Measurements from ENCODE around the gene PLEKHN1. TPM values are rescaled to one million over a fixed set of nuclear protein-coding genes. Genes with fewer than 3 reads are reported as not detected.

PLEKHN1 gene
- total RNA-seq, 1 experiment from 2014 or later: 9.1 TPM

- intact Hi-C loops (cut with micrococcal nuclease; ENCODE audit: unreplicated experiment): no loop called here
- H3K4me1 ChIP-seq (replicated peaks; ENCODE audit: insufficient read depth): peaks cover 42% of the 10 kb centered on the region
Measured at GRCh38 chr1:935751-936231, 30.5 kb upstream of the PLEKHN1 start.

GRCh38 chr1:936348-937264 lies 29.7 kb upstream of the PLEKHN1 start:
- ChIA-PET POLR2A (ENCODE audit: unreplicated experiment) (no interaction called here), CTCF (no interaction called here)
- Histone ChIP-seq H3K27me3 (ENCODE audit: insufficient read depth, low read depth) (peaks cover 32% of the 10 kb centered on the region), H2AFZ (no peak overlapping the region), H3K4me3 (no peak overlapping the region), H3F3A (ENCODE audit: insufficient read depth, low read depth) (peaks cover 43% of the 10 kb centered on the region), H3K27ac (no peak overlapping the region), H3K4me1 (replicated peaks; ENCODE audit: insufficient read depth) (peaks cover 49% of the 10 kb centered on the region), H4K20me1 (ENCODE audit: insufficient read depth) (no peaks in the 10 kb centered on the region; the same call in 1 of the 2 replicates), H3K9me2 (ENCODE audit: insufficient read depth) (no peaks in the 10 kb centered on the region), H3K4me2 (no peak overlapping the region), H3K79me2 (ENCODE audit: low read depth) (no peaks in the 10 kb centered on the region), H3K9me3 (ENCODE audit: insufficient read depth, low read depth) (no peaks in the 10 kb centered on the region), H3K36me3 (ENCODE audit: low read depth) (no peaks in the 10 kb centered on the region)
- no TSS peak for BruUV-seq (replicated peaks)
- DNase-seq: no peak
- intact Hi-C loops (cut with micrococcal nuclease; ENCODE audit: unreplicated experiment): no loop called here
- no peak for TF ChIP-seq EZH2 (IDR thresholded peaks at IDR 0.05; ENCODE audit: low read depth)
- no peak for TF ChIP-seq CTCF (conservative IDR thresholded peaks at IDR 0.05)

More at GRCh38 chr1:935751-936231, 30.5 kb upstream of the PLEKHN1 start:
- Histone ChIP-seq H2AFZ (no peak overlapping the region), H3K4me2 (no peak overlapping the region), H3K36me3 (ENCODE audit: low read depth) (no peaks in the 10 kb centered on the region), H3K9me3 (ENCODE audit: insufficient read depth, low read depth) (no peaks in the 10 kb centered on the region), H3F3A (ENCODE audit: insufficient read depth, low read depth) (peaks cover 38% of the 10 kb centered on the region), H4K20me1 (ENCODE audit: insufficient read depth) (no peaks in the 10 kb centered on the region; the same call in 1 of the 2 replicates), H3K4me3 (no peak overlapping the region), H3K9me2 (ENCODE audit: insufficient read depth) (no peaks in the 10 kb centered on the region), H3K27me3 (ENCODE audit: insufficient read depth, low read depth) (peaks cover 24% of the 10 kb centered on the region), H3K27ac (no peak overlapping the region), H3K79me2 (ENCODE audit: low read depth) (no peaks in the 10 kb centered on the region)
- no TSS peak for BruUV-seq (replicated peaks)
- no peak for TF ChIP-seq EZH2 (IDR thresholded peaks at IDR 0.05; ENCODE audit: low read depth)
- DNase-seq: no peak
- POLR2A ChIA-PET (ENCODE audit: unreplicated experiment): no interaction called here
- CTCF ChIA-PET: no interaction called here

DNA sequence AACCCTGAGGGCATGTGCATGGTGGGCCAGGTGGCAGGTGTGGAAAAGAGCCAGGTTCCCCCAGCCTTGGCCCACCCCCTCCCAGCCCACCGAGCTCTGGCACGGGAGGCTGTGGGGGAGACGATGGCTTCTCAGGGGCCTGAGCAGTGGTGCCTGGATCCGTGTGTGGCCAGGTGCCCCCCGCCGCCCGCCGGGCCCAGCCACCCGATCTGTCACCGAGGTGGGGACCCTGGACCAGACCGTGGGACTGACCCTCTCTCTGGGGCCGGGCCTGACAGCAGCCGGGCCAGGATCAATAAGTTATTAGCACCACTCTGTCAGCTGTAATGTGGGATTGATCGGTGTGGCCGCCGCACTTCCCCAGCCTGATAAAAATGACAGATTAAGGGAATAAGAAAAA lies 28.8 kb upstream of the PLEKHN1 start:
- H3K4me3 ChIP-seq: no peak overlapping the region
- DNase-seq: no peak
- no peak overlapping the region for H2AFZ ChIP-seq
- peaks cover 34% of the 10 kb centered on the region for H3F3A ChIP-seq (ENCODE audit: insufficient read depth, low read depth)
- no peaks in the 10 kb centered on the region for H3K9me3 ChIP-seq (ENCODE audit: insufficient read depth, low read depth)
- ChIA-PET POLR2A (ENCODE audit: unreplicated experiment) (no interaction called here), CTCF (interaction anchor here (0.8 kb wide), 1 partner anchor 9 kb away, joined by 4 read pairs; no protein-coding TSS in a partner anchor)
- TF ChIP-seq CTCF (conservative IDR thresholded peaks at IDR 0.05) (no peak), EZH2 (IDR thresholded peaks at IDR 0.05; ENCODE audit: low read depth) (no peak)
- H3K4me2 ChIP-seq: no peak overlapping the region
- no peaks in the 10 kb centered on the region for H3K79me2 ChIP-seq (ENCODE audit: low read depth)
- intact Hi-C loops (cut with micrococcal nuclease; ENCODE audit: unreplicated experiment): no loop called here
- BruUV-seq (replicated peaks): no TSS peak
- H3K4me1 ChIP-seq (replicated peaks; ENCODE audit: insufficient read depth): peaks cover 49% of the 10 kb centered on the region
- no peaks in the 10 kb centered on the region for H3K9me2 ChIP-seq (ENCODE audit: insufficient read depth)
- H3K27me3 ChIP-seq (ENCODE audit: insufficient read depth, low read depth): peaks cover 40% of the 10 kb centered on the region
- H3K36me3 ChIP-seq (ENCODE audit: low read depth): no peaks in the 10 kb centered on the region
- H4K20me1 ChIP-seq (ENCODE audit: insufficient read depth): no peaks in the 10 kb centered on the region; the same call in 1 of the 2 replicates
- H3K27ac ChIP-seq: no peak overlapping the region
